Hypothalamus (tissue), 51 donors: Measurements from ENCODE around the gene SIDT1.
A peak's percentile ranks its signal among the peaks of the same experiment; 100 is the strongest.

ENCODE experiments used
- DNase-seq, 51 donors: peaks; one replicate each; lab custom pipeline; 2025; lab: John Stamatoyannopoulos, UW

Gene SIDT1

DNA sequence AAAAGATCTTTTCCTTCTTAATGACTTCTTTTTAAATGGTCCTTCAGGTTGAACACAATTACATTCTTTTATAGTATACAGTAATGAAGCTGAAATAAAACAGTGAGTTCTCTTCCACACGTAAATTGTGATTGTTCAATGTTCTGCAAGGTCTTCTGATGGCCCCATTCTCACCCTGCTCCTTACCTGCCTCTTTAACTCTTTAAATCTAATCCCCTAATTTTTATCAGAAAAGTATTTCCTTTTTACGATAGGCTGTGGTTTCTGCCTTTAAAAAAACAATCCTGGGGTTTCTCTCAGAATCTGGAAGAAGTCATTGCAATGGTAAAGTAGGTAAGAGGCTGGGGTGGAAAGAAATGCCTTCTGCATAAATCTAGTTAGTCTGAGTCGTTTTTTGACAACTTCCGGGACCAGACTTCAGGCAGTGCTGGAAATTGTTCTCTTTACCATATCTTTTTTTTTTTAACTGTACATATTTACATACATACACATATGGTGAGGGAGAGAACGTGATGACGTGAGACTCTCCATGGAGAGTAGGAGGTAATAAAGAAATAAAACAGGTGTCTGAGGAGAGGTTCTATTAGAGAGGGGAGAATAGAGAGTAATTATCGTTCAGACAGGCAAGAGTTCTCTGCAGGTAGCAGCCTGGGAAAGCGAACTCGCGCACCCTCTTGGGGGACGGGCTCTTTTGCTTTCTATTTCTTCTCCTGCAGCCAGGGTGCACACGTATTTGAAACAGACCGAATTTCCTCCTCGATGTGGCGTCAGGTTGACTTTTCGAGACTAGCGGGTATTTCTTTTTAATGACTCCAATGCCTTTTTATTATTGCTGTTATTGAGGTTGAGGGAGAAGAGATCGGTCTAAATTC, at the start of gene SIDT1:
TSS of gene SIDT1 (plus strand) at position 730 of the 872 bp plus-strand sequence. CDS start 467 bp downstream, outside the sequence.
- DNase-seq: peak in 10 of 51 donors; percentile 3 to 31 (median 12)

DNA sequence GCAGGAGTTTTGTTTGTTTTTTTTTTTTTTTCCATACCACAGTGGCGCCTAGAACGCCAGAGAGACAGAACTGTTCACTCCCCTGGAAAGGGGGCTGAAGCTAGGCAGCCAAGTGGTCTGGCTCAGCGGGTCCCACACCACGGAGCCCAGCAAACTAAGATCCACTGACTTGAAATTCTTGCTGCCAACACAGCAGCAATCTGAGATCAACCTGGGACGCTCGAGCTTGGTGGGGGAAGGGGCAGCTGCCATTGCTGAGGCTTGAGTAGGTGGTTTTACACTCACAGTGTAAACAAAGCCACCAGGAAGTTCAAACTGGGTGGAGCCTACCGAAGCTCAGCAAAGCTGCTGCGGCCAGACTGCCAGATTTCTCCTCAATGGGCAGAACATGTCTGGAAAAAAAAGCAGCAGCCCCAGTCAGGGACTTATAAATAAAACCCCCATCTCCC, 47.2 kb upstream of the SIDT1 start:
- no peak for DNase-seq

DNA sequence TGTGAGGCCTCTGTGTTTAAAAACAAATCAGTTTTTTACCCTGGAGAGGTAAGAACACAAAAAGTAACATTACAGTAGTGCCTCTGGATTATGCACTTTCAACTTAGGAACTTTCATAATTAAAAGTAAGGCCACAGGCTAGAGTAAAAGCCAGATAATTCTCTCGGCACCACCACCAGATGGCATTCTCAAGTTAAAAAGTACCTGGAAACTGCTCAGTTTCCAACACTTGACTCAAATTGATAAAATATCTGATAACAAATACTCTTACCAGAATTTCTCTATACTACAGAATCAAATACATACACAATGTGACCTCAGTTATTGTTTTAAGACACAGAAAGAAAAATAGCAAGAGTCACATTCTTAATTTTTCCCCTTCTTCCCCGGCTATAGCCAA, 37.3 kb upstream of the SIDT1 start:
- peak in 5 of 51 donors; percentile 2 to 22 (median 7) for DNase-seq

DNA sequence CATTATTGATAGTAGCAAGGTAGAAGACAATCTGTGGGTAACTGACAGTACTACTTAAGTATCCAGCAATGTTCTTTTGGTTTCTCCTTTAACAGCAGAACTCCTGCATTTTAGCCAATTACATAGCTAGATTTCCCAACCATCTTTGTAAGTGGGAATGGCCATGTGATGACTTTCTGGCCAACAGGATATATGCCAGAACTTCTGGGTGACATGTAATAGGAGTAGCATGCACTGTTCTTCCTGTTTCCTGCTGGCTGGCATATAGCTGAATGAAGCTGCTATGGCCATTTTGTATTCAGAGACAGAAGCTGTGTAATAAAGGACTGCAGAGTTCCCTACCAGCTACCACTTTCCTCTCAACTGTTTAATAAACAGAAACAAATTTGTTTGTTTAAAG, 35.4 kb upstream of the SIDT1 start:
- no peak for DNase-seq

DNA sequence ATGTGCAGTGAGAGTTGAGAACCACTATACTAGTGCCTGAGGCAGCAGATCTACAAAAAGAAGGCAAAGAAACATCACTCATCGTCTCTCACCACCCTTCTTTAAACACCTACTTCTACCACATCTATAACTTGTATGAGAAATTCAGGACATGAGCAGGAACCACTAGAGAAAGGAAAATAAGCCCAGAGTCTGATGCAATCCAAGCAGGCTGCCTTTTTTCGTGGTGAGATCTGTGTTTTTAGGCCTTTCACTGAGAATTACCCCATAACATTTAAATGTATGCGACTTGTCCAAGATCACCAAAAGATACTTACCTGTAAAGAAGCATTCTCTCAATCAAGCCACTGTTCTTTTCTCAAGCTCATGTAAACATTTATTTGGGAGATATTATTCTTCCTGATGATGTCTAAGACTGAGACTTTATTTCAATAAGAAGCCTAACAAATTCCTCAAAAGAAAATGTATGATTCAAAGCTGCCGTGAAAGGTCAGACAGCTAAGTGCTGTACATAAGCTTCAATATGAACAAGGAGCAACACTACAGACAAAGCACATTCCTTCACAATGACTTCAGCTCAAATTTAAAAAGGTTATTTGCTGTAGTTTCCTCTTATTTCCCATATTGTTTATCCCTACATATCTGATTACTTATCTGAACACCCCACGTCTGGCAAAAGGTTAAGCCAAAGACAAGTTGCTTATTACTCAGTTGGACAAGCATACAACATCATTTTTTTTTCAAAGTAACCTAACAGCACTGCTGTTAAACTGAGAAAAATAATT, 33.9 kb upstream of the SIDT1 start:
- DNase-seq: no peak

DNA sequence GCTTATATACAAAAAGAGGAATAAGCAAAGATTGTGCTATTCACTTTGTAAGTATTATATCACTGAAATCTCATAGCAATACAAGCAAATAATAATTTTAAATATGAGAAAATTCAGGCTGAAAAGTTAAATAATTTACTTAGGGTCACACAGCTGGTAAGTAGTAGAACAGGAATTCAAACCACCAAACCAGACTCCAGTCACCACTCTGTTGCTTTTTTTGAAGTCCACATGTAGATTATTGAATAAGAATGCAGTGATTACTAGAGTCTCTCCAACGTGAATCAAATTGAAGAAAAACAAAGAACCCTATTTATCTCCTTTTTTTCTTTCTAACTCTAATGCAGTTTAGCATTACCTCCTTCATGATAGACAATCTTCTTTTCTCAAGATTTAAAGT, 33.3 kb upstream of the SIDT1 start:
- DNase-seq: no peak

DNA sequence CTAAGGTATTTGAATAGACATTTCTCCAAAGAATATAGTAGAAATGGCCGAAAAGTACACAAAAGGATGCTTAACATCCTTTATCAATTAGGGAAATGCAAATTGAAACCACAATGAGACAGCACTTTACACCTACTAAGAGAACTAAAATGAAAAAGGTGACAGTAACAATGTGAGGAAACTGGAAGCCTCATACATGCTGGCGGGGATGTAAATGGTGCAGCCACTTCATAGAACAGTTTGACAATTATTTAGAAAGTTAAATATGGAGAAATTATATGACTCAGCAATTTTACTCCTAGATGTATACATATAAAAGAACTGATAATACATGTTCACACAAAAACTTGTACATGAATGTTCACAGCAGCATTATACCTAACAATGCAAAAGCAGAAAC, 30.8 kb upstream of the SIDT1 start:
- no peak for DNase-seq

DNA sequence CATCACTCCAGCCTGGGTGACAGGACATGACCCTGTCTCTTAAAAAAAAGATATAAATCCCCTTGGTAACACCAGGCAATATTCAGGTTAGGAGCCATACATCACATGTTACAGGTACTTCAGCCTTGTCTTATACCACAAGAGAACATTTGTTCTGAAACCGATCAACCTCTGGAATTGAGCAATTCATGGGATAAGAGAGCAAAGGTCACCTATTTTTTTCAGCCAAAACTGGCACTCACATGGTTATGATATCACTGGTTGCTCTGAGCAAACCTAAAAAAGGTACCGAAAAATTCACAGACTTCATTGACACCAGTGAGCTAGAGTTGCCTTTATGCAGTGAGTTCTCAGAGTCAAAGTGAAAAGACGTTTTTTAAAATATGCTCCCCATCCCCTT, 26.5 kb upstream of the SIDT1 start:
- no peak for DNase-seq

DNA sequence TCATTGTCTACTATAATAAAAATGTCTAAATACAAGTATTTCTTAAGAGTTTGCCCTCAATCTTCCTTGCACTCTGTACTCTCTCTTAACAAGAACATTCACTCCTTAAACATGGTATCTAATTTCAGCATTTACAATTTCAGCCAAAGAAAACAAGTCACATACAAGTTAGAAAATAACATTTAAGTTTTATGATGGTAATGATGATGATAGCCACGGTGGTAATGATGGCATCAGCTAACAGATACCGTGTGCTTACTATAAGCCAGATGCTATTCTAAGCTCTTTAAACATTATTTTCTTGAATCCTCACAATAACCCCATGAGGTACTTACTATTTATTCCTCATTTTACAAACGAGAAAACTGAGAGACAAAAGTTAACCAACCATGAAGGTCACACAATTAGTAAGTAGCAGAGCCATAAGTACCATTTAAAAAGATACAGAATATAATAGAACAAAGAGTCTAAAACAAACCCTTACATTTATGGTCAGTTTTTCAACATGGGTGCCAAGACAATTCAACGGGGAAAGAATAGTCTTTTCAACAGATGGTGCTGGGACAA, 24.8 kb upstream of the SIDT1 start:
- no peak for DNase-seq

DNA sequence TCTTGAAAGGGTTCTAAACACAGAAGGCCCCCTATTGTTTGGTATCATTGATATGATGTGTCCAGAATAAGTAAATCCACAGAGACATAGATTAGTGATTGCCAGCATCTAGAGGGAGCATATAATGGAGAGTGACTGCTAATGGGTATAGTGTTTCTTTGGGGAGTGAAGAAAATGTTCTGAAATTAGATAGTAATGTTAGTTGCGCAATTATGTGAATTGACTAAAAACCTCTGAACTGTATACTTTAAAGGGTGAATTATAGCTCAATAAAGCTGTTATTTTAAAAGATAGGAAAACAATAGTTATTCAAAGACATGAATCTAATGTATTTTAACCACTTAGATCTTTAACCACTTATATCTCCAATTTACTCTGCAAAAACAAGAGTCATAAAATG, 23.4 kb upstream of the SIDT1 start:
- no peak for DNase-seq

DNA sequence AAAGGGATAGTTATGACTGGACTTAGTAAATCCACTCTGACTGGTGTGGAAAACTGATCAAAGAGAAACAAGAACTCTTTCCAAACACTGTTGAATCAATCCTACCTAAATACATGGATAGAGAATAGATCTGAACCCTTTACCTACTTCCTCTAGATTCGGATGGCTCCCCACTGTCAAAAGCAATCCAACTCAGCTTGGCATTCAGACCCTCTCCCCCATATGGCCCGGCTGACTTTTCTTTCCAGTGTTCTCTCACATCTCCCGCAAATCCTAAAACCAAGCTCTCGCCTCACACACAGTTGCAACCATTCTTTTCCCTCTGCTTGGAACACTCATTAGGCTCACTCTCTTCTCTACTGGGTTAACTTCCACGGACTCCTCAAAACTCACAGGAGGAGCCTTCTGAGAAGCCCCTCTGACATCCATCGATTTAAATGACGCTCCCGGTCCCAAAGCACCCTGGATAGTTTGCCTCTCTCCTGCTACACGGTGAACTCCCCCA, 18.0 kb upstream of the SIDT1 start:
- no peak for DNase-seq

DNA sequence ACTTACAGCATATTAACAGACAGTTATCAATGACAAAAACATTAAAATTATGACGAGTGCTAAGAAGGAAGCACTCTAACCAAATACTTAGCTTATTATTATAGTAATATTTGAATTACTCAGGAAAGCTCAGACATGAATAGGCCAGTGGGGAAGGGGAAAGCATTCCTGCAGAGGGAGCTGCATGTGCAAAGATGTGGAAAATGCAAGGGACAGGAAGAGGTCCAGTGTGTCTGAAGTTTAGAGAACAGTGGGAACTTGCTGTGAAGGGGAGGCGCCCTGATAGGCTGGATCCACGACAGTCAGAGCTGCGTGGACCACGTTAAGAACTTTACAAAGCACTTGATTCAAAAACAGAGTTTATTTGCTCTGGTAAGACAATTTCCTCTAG, 16.2 kb upstream of the SIDT1 start:
- no peak for DNase-seq

DNA sequence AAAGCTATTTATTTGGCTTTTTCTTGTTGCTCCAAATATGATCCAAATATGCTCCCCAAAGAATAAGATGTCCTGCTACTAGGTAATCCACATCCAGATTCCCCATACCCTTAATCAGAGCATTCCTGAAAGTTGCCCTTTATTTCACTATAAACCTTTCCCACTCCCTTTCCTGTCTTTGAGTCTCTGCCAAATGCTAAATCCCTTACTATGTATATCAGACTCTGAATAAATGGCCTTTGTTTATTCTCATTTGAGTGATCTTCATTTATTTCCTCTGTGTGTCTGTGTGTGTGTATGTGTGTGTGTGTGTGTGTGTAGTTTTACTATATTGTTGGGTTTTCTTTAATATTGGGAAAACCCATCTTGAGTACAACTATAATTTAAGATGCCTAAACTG, 10.4 kb upstream of the SIDT1 start:
- no peak for DNase-seq

DNA sequence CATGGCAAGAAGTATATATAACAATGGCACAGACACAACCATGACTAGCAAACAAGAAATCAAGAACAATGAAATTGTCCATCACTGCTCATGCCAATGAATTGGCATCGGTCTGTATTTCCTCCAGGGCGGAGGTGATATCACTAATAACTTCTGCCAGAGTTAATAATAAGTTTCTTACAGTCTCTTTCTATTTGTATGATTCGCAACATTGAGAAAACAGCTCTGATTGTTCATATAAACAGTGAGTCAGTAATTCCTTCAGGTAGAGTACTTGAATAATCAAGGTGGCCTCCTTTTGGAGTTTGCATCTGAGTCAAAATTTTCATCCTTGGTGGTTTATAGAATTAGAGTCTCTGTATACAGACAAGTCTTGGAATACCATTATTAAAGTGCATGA, 9.1 kb upstream of the SIDT1 start:
- no peak for DNase-seq

DNA sequence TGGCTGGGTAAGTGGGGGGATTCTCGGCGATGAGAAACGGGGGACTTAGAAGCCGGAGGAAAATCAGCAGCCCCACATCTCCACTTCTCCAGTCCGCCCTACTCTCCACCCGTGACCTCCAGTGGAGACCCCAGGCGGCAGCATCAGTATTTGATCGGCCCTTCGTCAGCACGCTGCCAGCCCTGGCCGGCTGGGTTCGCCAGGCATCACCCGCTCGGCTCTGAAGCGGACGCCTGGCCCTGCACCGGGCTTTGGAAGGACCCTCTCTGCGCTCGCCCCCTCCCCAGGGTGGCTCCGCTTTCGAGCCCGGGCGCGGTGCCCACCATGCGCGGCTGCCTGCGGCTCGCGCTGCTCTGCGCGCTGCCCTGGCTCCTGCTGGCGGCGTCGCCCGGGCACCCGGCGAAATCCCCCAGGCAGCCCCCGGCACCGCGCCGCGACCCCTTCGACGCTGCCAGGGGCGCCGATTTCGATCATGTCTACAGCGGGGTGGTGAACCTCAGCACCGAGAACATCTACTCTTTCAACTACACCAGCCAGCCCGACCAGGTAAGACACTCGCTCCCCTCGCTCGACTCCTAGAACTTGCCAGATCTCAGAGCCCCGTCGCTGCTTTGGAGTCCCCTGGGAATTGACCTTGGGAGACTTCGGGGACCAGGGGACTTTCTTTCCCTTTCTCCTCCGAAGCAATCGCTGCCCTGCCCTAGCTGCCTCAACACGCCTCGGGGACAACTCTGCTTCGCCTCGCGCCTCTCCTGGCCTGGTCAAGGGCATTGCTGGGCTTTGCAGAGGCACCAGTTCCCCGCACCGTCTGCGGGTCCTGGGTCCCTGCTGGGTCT, 561 bp downstream of the SIDT1 start:
- peak in 21 of 51 donors; percentile 3 to 52 (median 21) for DNase-seq

DNA sequence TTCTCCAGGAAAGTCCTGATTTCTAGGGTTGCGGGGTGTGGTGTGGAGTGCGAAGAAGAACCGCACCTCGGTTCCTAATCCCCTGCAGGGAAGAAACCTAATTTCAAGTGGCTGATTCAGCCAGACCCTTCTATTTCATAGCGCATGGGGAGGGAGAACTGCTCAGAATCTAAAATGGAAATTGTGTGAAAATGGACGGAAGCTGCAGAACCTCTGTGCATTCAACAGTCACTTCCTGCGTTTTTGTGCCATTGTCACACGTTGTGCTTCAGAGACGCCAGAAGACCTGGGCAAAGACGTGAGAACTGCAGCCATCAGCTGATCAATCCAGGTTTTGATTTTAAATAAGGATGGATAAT, 1.2 kb downstream of the SIDT1 start:
- DNase-seq: peak in 2 of 51 donors; percentile 19 to 42

DNA sequence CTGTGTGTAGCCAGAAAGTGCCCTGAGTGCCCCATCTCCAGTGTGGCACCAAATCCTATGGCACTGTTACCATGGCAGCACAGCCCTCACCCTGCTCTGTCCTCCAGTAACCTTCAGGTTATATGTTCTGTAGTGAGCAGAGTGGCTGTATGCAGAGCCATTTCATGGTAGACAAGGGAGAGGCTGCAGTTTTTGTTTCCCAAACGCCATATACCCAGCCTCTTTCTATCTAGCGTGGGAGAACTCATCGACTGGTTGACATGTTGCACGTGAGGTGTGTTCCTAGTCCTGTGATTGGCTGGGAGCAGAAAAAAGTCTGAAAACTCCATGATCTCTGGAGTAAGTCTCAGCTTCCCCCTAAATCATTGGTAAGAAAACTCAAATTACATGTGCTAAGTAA, 2.0 kb downstream of the SIDT1 start:
- DNase-seq: peak in 4 of 51 donors; percentile 3 to 9 (median 4)

DNA sequence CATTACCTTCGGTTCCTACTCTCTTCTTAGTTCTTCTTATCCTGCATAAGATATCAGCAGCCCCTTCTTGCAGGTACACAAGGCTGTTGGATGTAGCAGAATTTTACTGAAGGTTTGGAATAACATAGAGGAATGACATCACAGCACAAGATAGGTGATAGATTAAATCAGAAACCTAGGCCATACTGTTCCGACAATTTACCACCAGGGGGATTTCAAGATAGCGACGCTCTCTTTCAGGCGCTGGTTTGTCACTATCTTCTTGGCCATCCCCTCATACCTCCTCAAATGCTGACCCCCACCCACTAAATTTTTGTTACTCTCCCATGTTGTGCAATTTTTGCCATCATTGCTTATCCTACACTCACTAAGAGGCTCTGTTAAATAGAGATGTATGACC, 3.5 kb downstream of the SIDT1 start:
- DNase-seq: no peak

DNA sequence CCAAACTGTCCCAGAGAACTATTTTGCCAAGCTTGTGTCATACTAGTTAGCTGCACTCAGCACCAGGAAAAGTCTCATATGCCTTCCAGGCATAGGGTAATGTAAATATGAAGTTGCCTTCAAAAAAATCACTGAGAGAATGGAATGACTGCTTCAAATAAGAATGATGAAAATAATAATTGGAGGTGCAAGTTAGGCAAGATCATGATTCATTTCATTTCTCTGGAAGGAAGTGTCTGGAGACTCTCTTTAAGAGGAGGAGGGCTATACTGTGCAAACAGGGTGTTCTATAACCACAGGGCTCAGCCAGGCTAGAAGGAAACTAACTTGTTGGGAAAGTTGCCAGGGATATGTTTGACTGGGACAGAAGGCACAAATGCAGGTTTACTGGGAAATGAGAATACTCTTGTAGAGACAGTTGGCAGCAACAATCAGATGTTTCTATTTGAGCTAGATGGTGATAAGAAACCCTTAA, 4.3 kb downstream of the SIDT1 start:
- no peak for DNase-seq

DNA sequence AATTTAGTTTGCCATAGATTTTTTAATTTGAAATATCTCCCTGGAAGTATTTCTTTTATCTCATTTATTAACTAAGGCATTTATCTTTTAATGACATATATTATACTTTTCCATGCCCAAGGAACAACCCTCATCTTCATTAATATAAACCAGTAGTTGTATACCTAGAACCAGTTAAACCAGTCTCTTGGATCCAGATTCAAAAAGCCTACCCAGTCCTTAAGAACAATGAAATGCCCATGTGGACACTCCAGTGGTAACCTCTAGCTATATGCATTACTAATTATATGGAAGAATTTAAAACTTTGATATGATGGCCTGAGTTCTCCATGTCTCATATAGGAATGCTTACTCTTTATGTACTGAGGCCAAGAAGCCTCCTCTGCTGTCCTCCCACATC, 4.8 kb downstream of the SIDT1 start:
- no peak for DNase-seq
